MM.1S (cell line): ENCODE results near the gene TBC1D10B.
"Not testable (repeated sequence)": the region's sequence is repeated elsewhere in the genome, so short reads cannot be mapped to it uniquely, and the experiment has no call there.

Source experiments
- DNase-seq: peaks from one replicate; pipeline ENCODE4 v3.0.0-alpha.2; 2015
- H2AFZ ChIP-seq: fragments of 300-600 bp; sonication (generic); 2 replicates; pipeline ENCODE4 v1.6.0; 2016; ENCODE audit warnings: antibody characterized with exemption, low read length
- H3F3A ChIP-seq: fragments of 300-600 bp; sonication (generic); 2 replicates; pipeline ENCODE4 v1.6.1; 2016; ENCODE audit warnings: mild to moderate bottlenecking, antibody characterized with exemption, low read length, moderate library complexity, mixed read lengths; ENCODE audit not compliant: insufficient read depth
- H3K27ac ChIP-seq: fragments of 300-600 bp; sonication (generic); 2 replicates; pipeline ENCODE4 v1.5.1; 2016; ENCODE audit warnings: mild to moderate bottlenecking, low read length
- H3K27me3 ChIP-seq: fragments of 300-600 bp; sonication (generic); replicated peaks from 2 replicates; pipeline ENCODE4 v1.6.0; 2016; ENCODE audit warnings: low read length; ENCODE audit not compliant: insufficient read depth
- H3K36me3 ChIP-seq: fragments of 300-600 bp; sonication (generic); replicated peaks from 2 replicates; pipeline ENCODE4 v1.6.1; 2016; ENCODE audit warnings: mild to moderate bottlenecking, low read length, mixed read lengths; ENCODE audit not compliant: insufficient read depth
- H3K4me1 ChIP-seq: fragments of 300-600 bp; sonication (generic); 2 replicates; pipeline ENCODE4 v1.6.1; 2016; ENCODE audit warnings: low read length, mixed read lengths
- H3K4me2 ChIP-seq: fragments of 300-600 bp; sonication (generic); 2 replicates; pipeline ENCODE4 v1.6.0; 2016; ENCODE audit warnings: low read depth, low read length
- H3K4me3 ChIP-seq: fragments of 300-600 bp; sonication (generic); 2 replicates; pipeline ENCODE4 v1.5.1; 2016; ENCODE audit warnings: low read length, mixed read lengths
- H3K79me2 ChIP-seq: fragments of 300-600 bp; sonication (generic); 2 replicates; pipeline ENCODE4 v1.6.1; 2016; ENCODE audit warnings: mixed run types, low read length, mixed read lengths
- H3K9ac ChIP-seq: fragments of 300-600 bp; sonication (generic); 2 replicates; pipeline ENCODE4 v1.6.1; 2016; ENCODE audit warnings: low read length, mixed read lengths
- H3K9me2 ChIP-seq: fragments of 300-600 bp; sonication (generic); replicated peaks from 2 replicates; pipeline ENCODE4 v1.6.1; 2016; ENCODE audit warnings: mild to moderate bottlenecking, low read length, mixed read lengths; ENCODE audit not compliant: insufficient read depth
- H3K9me3 ChIP-seq: fragments of 300-600 bp; sonication (generic); replicated peaks from 2 replicates; pipeline ENCODE4 v1.6.1; 2016; ENCODE audit warnings: mild to moderate bottlenecking, low read length, mixed read lengths; ENCODE audit not compliant: insufficient read depth
- H4K20me1 ChIP-seq: fragments of 300-600 bp; sonication (generic); 2 replicates; pipeline ENCODE4 v1.6.1; 2016; ENCODE audit warnings: mild to moderate bottlenecking, low read length, moderate library complexity, mixed read lengths; ENCODE audit not compliant: insufficient read depth
- CTCF ChIP-seq: fragments of 300-600 bp; sonication (generic); IDR thresholded peaks from 2 replicates; pipeline ENCODE4 v1.5.1; 2016; ENCODE audit warnings: antibody characterized with exemption, low read length, mixed read lengths
- EZH2 ChIP-seq: fragments of 300-600 bp; sonication (generic); optimal IDR thresholded peaks from 2 replicates; pipeline ENCODE3; 2017; ENCODE audit warnings: low read depth, mild to moderate bottlenecking, antibody characterized with exemption, low read length, mixed read lengths
- EZH2phosphoT487 ChIP-seq: fragments of 300-600 bp; sonication (generic); IDR thresholded peaks from 2 replicates; pipeline ENCODE4 v1.6.1; 2018; ENCODE audit warnings: antibody characterized with exemption, low read length

TBC1D10B gene

DNA sequence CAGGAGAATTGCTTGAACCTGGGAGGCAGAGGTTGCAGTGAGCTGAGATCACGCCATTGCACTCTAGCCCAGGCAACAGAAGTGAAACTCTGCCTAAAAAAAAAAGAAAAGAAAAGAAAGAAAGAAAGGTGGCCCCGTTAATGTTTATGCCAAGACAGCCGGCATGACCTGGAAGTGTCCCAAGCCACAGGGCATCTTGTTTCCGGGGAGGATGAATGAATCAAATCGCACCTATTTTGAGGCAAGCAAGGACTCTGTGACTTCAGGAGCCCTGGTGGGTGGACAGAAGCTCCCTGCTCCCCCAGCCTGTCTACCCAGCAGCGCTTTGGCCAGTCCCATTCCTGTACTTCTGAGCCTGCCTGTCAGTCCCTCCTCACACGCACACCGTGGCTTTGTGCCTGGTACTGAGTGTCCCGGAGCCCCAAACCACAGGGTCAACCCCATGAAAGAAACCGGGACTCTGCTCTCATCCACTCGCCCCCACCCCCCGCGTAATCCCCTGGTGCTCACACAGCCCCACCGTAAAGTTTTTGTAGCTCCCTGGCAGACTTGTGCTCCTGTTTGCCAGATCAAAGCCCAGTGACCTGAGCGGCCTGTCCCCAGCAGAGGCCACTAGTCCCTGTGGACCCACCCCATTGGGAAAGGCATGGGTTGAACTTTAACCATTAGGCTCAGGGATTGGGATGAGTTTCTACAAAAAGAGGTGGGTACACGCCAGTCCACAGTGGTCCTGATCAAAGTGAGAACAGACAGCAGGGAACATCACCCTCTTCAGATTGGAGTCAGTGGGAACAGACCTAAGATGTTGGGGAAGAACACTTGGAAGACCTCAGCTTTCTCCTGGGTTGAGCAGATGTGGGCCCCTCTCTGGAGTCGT is 34.5 kb downstream of the TBC1D10B start:
- Histone ChIP-seq H3K9me2 (no peaks in the 10 kb centered on the region), H3K27ac (peak overlapping the region; percentile 79; the same call in 1 of the 2 replicates), H4K20me1 (no peaks in the 10 kb centered on the region), H3K4me2 (peak overlapping the region; percentile 85; the same call in 1 of the 2 replicates), H3K27me3 (no peaks in the 10 kb centered on the region), H2AFZ (peak overlapping the region; percentile 59), H3K9ac (peak overlapping the region; percentile 47; the same call in 1 of the 2 replicates), H3K4me3 (peak overlapping the region; percentile 76), H3K36me3 (no peaks in the 10 kb centered on the region), H3F3A (peaks cover 8% of the 10 kb centered on the region), H3K79me2 (peaks cover 20% of the 10 kb centered on the region), H3K9me3 (no peaks in the 10 kb centered on the region), H3K4me1 (peaks cover 6% of the 10 kb centered on the region)
- TF ChIP-seq CTCF, result no peak
- no peak for TF ChIP-seq EZH2
- no peak for TF ChIP-seq EZH2phosphoT487
- DNase-seq, result peak; percentile 10

DNA sequence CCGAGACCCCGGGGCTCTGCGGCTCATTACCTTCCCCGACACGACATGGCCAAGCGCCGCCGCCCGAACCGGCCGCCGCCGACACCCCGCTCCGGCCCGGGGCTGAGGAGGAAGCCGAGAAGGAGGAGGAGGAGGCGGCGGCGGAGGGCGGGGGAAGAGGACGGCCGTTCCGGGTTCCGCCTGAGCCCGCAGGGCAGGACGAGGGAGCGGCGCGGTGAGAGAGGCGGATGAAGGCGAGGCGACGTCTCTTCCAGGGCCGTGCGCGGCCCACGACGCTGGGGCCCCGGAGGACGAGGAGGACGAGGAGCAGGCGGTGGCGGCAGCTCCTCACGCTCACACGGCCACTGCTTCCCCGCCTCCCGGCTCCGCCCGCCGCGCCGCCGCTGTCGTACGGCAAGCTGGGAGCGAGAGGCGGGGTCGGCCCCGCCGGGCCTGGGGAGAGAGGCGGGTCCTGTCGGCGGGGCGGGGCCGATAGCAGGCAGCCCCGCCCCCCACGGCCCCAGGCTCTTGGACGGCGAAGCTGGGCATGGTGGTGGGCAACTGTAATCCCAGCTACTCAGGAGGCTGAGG is 35.2 kb downstream of the TBC1D10B start:
- H3K4me2 ChIP-seq, result peak overlapping the region; percentile 85; the same call in 1 of the 2 replicates
- not testable (repeated sequence) for H3K4me1 ChIP-seq, H4K20me1 ChIP-seq, H3K27me3 ChIP-seq, H3K9me3 ChIP-seq, H3K9me2 ChIP-seq, H3F3A ChIP-seq, H3K36me3 ChIP-seq
- peaks cover 26% of the 10 kb centered on the region for H3K79me2 ChIP-seq
- H2AFZ ChIP-seq, result peak overlapping the region; percentile 59
- peak; percentile 70 for DNase-seq
- H3K27ac ChIP-seq, result peak overlapping the region; percentile 79
- peak overlapping the region; percentile 67 for H3K9ac ChIP-seq
- H3K4me3 ChIP-seq, result peak overlapping the region; percentile 76

DNA sequence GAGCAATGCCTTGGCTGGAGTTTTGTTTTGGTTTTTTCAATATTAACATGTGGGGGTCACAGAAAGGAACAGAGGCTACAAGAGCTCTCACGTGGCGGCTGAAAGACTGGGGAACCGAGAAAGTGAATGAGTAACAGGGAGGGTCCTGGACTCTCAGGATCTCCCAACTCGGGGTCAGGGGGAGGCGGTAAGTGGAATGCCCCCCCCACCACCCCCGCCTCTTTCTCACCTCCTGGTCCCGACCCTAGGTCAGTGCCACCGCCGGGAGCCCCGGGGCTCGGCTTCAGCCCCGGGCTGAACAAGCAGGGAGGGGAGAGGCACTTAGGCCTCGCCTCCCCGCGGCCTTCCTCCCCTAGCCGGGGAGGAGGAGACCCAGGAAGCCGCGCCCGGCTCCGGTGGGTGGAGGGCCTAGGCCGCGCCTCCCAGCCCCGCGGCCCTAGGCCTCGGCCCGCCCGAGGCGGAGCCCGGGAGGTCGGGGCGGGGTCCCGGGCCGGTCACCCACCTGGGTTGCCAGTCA is 35.8 kb downstream of the TBC1D10B start:
- Histone ChIP-seq H3K9ac (peak overlapping the region; percentile 42; the same call in 1 of the 2 replicates), H3K4me3 (peak overlapping the region; percentile 63), H3K79me2 (peaks cover 29% of the 10 kb centered on the region), H3K4me2 (peak overlapping the region; percentile 24; the same call in 1 of the 2 replicates)
- not testable (repeated sequence) for H3K36me3 ChIP-seq, H3K9me2 ChIP-seq, H3F3A ChIP-seq, H2AFZ ChIP-seq, H3K4me1 ChIP-seq, H3K9me3 ChIP-seq, H3K27me3 ChIP-seq, H3K27ac ChIP-seq, H4K20me1 ChIP-seq
- DNase-seq, result peak; percentile 86

DNA sequence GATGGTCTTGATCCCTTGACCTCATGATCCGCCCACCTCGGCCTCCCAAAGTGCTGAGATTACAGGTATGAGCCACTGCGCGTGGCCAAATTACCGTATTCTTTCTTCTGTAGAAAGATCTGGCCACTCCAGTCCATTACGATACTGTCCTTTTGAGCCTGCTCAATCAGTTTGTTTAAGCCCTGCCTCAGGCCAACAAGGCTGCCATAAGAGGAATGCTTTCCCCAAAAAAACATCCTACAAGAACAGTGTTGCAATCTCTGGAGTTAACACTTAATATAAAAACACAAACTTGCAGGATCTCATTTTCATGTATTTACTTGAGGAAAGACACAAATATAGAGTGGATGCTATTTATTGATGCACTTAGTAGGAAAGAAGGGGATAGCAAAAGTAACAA is 46.1 kb downstream of the TBC1D10B start:
- H3K36me3 ChIP-seq, H3K9me3 ChIP-seq, DNase-seq, H3K9me2 ChIP-seq, H2AFZ ChIP-seq, H3K27me3 ChIP-seq, H3K4me1 ChIP-seq, H3K27ac ChIP-seq, H3K4me3 ChIP-seq, H3F3A ChIP-seq, H3K4me2 ChIP-seq, H3K9ac ChIP-seq, H4K20me1 ChIP-seq: not testable (repeated sequence)
- H3K79me2 ChIP-seq, result peaks cover 44% of the 10 kb centered on the region

DNA sequence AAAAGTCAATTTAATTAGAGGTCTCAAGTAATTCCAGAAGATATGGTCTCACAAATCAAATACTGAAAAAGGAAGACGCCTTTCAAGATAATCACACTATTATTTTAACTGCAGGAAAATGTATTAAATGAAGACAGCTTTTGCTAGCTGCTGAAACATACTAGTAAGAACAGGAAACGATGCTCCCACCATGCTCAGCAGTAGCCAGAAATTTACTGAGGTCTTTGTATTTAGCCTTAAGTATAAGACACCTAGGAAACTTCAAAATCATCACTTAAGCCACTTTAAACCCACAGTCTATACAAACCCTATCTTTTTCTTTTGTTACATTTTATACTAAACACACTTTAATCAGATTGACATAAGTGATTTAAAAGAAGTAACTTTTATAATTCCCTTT is 51.6 kb downstream of the TBC1D10B start:
- not testable (repeated sequence) for H3K9me3 ChIP-seq, H3K27ac ChIP-seq, H3K36me3 ChIP-seq, H3F3A ChIP-seq, DNase-seq, H3K9ac ChIP-seq, H2AFZ ChIP-seq, H3K4me2 ChIP-seq, H3K4me3 ChIP-seq, H3K4me1 ChIP-seq, H3K27me3 ChIP-seq, H4K20me1 ChIP-seq, H3K9me2 ChIP-seq
- H3K79me2 ChIP-seq, result peaks cover 41% of the 10 kb centered on the region

DNA sequence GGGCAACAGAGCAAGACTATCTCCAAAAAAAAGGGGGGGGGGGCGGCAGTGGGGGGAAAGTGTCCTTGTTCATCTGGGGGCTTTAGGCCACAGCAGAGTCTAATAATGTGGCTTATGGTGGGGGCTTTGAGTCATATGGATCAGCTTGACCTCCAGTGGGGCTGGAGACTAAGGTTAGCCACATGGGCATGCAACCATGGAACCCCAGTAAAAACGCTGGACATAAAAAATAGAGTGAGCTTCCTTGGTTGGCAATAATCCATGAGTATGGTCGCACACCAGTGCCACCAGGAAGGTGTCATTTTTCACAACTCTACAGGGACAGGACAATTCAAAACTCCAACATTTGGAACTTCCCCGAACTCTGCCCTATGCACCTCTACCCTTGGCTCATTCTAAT is 59.4 kb downstream of the TBC1D10B start:
- H3K36me3 ChIP-seq, H3K4me1 ChIP-seq, H3K4me3 ChIP-seq, H3K27ac ChIP-seq, H3K4me2 ChIP-seq, DNase-seq, H3K27me3 ChIP-seq, H3K9me2 ChIP-seq, H2AFZ ChIP-seq, H4K20me1 ChIP-seq, H3K9me3 ChIP-seq, H3K9ac ChIP-seq, H3F3A ChIP-seq: not testable (repeated sequence)
- peaks cover 15% of the 10 kb centered on the region for H3K79me2 ChIP-seq
